ENCODE results near the gene HMGB1.
"Not testable (repeated sequence)": the region's sequence is repeated elsewhere in the genome, so short reads cannot be mapped to it uniquely, and the experiment has no call there.

Gene HMGB1

DNA sequence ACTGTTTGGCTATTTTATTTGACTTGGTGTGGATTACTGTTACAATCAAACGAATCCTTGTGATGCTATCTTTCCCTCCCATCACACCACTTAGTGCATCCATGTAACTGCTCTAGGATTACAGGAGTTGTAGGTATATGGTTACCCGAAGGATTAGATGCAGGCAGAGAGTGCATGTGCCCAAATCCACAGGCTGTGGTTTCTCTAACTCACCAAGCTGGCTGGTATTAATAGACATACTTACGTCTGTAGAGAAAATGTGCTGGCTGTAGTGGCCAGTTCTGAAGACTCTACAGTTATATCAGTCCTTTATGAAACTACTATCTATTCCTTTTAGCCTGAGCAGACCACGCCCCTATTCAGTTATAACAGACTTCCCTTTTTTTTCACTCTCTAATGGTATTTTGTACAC is 1.1 kb upstream of the HMGB1 start:
- peak overlapping the region; percentile 99 for H3K27ac ChIP-seq
- TF ChIP-seq, protein P1, sequence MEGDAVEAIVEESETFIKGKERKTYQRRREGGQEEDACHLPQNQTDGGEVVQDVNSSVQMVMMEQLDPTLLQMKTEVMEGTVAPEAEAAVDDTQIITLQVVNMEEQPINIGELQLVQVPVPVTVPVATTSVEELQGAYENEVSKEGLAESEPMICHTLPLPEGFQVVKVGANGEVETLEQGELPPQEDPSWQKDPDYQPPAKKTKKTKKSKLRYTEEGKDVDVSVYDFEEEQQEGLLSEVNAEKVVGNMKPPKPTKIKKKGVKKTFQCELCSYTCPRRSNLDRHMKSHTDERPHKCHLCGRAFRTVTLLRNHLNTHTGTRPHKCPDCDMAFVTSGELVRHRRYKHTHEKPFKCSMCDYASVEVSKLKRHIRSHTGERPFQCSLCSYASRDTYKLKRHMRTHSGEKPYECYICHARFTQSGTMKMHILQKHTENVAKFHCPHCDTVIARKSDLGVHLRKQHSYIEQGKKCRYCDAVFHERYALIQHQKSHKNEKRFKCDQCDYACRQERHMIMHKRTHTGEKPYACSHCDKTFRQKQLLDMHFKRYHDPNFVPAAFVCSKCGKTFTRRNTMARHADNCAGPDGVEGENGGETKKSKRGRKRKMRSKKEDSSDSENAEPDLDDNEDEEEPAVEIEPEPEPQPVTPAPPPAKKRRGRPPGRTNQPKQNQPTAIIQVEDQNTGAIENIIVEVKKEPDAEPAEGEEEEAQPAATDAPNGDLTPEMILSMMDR (IDR thresholded peaks at IDR 0.05): no peak
- no peak for TF ChIP-seq ZFX (IDR thresholded peaks at IDR 0.05; ENCODE audit: borderline replicate concordance)

DNA sequence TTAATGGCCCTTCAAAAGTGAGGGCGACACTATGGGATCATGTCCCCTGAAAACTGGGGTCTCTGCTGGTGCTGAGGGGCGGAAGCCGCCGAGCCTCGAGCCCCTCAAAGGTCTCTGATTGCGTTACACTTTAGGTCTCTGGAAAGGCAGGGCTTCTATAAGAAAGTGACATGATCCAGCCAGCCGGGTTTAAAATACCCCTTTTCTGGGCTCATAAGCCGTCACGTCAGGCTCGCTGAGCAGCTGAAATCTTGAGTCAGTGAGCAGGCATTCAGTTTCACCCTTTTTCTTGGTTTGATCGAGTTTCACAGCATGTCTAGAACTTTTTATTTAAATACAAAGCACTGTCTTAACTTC is 600 bp upstream of the HMGB1 start:
- TF ChIP-seq ZFX (IDR thresholded peaks at IDR 0.05; ENCODE audit: borderline replicate concordance): no peak
- TF ChIP-seq, protein P1 (IDR thresholded peaks at IDR 0.05): no peak
- peak overlapping the region; percentile 99 for H3K27ac ChIP-seq

DNA sequence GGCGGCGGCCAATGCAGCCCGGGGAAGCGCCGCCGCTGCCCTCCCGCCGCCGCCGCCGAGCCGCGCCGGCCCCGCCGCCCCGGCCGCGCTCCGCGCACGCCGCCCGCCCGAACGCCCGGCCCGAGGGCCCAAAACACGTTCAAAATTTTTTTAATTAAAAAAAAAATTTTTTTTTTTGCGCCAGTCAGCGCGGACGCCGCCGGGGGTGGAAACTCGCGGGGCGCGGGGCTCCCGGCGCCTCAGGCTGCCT is 468 bp downstream of the HMGB1 start:
- TF ChIP-seq, protein P1 (IDR thresholded peaks at IDR 0.05): no peak
- no peak for TF ChIP-seq ZFX (IDR thresholded peaks at IDR 0.05; ENCODE audit: borderline replicate concordance)
- H3K27ac ChIP-seq: peak overlapping the region; percentile 99

DNA sequence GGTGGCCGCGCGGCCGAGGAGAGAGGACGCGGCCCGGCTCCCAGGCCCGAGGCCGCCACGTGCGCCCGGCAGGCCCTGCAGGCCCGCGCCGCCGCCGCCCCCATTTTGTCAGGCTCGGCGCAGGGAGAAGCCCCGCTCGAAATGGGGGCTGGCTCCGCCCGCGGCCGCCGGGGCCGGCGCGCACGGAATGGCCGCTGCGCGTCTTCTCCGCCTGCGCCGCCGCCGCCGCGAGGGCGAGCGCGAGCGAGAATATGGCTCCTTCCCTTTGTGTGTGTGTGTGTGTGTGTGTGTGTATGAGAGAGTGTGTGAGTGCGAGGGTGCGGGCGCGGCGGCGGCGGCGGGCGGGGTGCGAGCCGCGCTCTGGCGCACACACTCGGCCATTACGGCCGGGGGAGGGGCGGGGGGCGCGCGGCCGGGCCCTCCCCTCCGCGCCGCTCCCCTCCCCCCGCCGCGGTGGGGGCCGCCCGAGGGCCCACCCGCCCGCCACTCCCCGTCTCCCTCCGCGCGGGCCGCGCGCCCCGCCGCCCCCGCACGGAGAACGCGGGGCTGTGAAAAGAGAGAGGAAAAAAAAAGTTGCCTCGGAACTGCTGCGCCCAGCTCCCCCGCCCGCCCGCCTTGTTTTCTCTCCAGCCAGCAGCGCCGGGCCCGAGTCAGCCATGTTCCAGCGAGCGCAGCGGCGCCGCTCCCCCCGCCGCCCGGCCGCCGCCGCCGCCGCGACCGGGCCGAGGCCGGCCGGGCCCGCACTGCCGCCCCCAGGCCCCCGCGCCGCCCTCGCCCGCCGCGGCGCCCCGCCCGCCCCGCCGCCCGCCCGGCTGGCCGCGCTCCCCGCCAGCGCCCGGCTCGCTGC is 1.0 kb downstream of the HMGB1 start:
- no peak for TF ChIP-seq ZFX (IDR thresholded peaks at IDR 0.05; ENCODE audit: borderline replicate concordance)
- TF ChIP-seq, protein P1 (IDR thresholded peaks at IDR 0.05): no peak
- H3K27ac ChIP-seq: peak overlapping the region; percentile 99

DNA sequence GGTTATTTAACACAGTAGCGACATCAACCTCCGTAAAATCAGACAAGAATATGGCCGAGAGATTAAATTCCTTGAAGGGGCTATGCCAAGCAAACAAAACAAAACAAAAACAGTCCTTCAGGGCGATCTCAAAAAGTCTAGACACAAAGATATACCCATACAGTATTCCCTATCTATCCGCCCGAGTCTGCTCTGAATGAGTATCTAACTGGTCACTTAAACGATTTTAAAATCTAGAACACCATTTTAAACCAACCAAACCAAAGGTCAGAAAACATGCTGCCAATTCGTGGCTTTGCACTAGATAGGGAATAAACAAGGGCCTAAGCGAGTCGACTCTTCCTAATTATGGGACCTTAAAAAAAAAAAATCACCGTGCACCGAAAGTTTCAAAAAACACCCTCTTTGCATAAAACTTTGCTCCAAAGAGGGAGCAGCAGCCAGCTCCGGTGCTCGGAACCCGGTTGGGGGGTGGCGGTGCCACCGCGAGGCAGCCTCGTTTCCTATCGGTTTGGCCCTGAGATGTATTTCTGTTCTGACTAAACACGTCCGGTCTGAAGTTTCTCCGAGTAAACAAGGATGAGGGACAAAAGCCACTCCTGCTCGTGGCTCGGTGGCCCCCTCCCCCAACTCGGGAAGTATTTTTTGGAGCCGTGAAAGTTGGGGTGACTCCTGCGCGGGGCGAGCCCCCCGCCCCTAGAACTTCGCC is 1.8 kb downstream of the HMGB1 start:
- no peak for TF ChIP-seq ZFX (IDR thresholded peaks at IDR 0.05; ENCODE audit: borderline replicate concordance)
- TF ChIP-seq, protein P1 (IDR thresholded peaks at IDR 0.05): no peak
- peak overlapping the region; percentile 99 for H3K27ac ChIP-seq

DNA sequence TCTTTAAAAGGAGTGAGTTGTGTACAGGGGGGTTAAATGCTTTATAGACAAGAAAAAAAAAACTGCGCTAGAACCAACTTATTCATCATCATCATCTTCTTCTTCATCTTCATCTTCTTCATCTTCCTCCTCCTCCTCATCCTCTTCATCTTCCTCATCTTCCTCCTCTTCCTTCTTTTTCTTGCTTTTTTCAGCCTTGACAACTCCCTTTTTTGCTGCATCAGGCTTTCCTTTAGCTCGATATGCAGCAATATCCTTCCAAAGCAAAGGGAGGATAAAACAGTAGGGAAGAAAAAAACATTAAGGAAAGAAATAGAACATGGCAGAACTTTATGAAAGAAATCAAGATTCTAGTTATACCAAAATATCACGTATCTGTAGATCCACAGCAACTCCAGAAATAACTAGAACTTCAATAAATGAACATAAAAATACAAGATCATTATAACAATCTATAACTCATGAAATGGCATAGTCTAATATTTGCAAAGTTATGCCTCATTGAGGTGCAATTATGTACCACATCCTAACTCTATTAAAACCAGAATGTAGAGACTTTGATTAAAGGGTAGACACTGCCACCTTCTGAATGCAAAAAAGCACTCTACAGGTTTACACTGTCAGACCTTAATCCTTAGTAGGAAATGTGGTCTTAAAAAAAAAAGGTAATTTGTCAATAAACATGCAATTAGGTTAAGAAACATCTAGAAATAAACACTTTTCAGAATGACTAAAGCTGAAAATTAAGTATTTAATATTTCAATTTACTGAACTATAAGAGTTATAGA is 4.3 kb downstream of the HMGB1 start:
- H3K27ac ChIP-seq: not testable (repeated sequence)

DNA sequence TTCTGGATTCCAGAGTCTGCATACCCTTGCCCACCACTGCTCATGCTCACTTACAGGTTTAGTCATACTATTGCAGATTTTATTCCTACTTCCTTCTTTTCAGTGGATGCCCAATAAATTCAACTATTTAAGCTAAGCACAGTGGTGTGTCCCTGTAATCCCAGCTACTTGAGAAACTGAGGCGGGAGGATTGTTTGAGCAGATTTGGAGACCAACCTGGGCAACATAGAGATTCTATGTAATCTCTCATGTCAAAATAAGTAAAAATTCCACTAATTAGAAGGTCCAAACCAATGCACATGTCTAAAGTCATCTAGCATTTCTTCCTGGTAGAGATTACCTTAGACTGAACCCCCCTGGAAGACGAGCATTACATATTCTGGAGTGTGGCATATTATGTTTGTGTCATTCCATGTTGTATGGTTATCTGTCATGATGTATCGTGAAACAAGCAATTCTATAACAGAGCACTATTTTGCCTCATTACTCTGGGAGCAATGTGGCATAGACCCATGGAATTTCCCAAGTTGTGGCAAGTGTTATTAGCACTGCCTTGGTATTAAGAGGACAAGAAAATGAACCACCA is 8.3 kb downstream of the HMGB1 start:
- H3K27ac ChIP-seq: no peak overlapping the region
- TF ChIP-seq, protein P1 (IDR thresholded peaks at IDR 0.05): no peak
- no peak for TF ChIP-seq ZFX (IDR thresholded peaks at IDR 0.05; ENCODE audit: borderline replicate concordance)
